ENCODE measurements around the gene RANGAP1. TPM values are rescaled to one million over a fixed set of nuclear protein-coding genes. Genes with fewer than 3 reads are reported as not detected.

RANGAP1 gene
- total and polyA plus RNA-seq, 7 donors = 18.7 to 64.8 (median 30.7) TPM

- no peak overlapping the region for H3K27ac ChIP-seq
- 91 to 93% methylated on average over 6 of the region's 6 CpGs for WGBS, 2 donors
- no peak overlapping the region for H3K4me3 ChIP-seq
- no peaks in the 10 kb centered on the region for H3K4me1 ChIP-seq
- peaks cover 24 to 66% (median 40%) of the 10 kb centered on the region in 4 donors for H3K36me3 ChIP-seq
- no peaks in the 10 kb centered on the region for H3K27me3 ChIP-seq
- no peaks in the 10 kb centered on the region for H3K9me3 ChIP-seq
- intact Hi-C loops (cut with DNase I) = no loop called here
- no peak for TF ChIP-seq EP300 (IDR thresholded peaks at IDR 0.05)
- TF ChIP-seq POLR2A (IDR thresholded peaks at IDR 0.05) = no peak
- TF ChIP-seq CTCF (IDR thresholded peaks at IDR 0.05) = no peak
- TF ChIP-seq POLR2AphosphoS5 (IDR thresholded peaks at IDR 0.05) = no peak
- DNase-seq = no peak
Observed at GRCh38 chr22:41229215-41229614, 56.8 kb downstream of the RANGAP1 start.

- Histone ChIP-seq H3K4me3 (no peak overlapping the region), H3K4me1 (no peaks in the 10 kb centered on the region), H3K27me3 (no peaks in the 10 kb centered on the region), H3K9me3 (no peaks in the 10 kb centered on the region), H3K36me3 (peaks cover 24 to 88% (median 53%) of the 10 kb centered on the region in 4 donors), H3K27ac (no peak overlapping the region)
- 91 to 92% methylated on average over 26 of the region's 26 CpGs for WGBS, 2 donors
- TF ChIP-seq POLR2A (IDR thresholded peaks at IDR 0.05) (no peak), POLR2AphosphoS5 (IDR thresholded peaks at IDR 0.05) (no peak), EP300 (IDR thresholded peaks at IDR 0.05) (no peak), CTCF (IDR thresholded peaks at IDR 0.05) (no peak)
- intact Hi-C loops (cut with DNase I) = no loop called here
- DNase-seq = no peak
Observed at GRCh38 chr22:41226723-41227655, 59.0 kb downstream of the RANGAP1 start.

GRCh38 chr22:41223535-41223934 is 62.5 kb downstream of the RANGAP1 start:
- Histone ChIP-seq H3K4me3 (no peak overlapping the region), H3K36me3 (peaks cover 26 to 96% (median 61%) of the 10 kb centered on the region in 4 donors), H3K4me1 (no peaks in the 10 kb centered on the region), H3K27ac (no peak overlapping the region), H3K9me3 (no peaks in the 10 kb centered on the region), H3K27me3 (no peaks in the 10 kb centered on the region)
- TF ChIP-seq CTCF (IDR thresholded peaks at IDR 0.05) (no peak), EP300 (IDR thresholded peaks at IDR 0.05) (no peak), POLR2A (IDR thresholded peaks at IDR 0.05) (no peak), POLR2AphosphoS5 (IDR thresholded peaks at IDR 0.05) (no peak)
- DNase-seq = no peak
- intact Hi-C loops (cut with DNase I) = no loop called here
- whole genome bisulfite sequencing, 2 donors = 93 to 94% methylated on average over 7 of the region's 7 CpGs

DNA sequence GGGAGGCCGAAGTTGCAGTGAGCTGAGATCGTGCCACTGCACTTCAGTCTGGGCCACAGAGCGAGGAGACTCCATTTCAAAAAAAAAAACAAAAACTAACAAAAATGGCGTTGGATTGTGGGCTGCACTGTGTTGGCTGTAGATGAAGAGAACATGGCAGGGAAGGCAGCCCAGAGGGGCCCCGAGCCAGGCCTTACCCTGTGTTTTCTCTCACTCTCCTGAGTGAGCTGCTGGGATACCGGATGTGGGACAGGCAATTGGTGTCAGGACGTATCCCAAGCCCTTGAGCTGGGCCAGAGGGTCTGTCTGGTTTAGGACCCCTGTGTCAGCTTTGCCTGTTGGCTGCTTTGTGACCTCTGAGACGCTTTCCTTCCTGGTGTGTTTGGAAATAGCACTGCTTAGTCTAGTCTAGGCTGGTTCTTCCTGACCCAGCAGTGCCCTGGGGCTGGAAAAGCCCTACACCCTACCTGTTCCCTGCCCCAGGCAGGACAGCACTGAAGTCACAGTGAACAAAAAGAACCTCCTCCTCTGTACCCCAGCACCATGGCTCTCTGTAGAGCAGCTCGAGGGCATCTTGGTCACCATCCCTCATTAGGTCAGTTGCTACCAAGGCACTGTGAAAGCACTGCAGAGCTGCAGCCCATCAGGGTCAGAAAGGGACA is 63.0 kb downstream of the RANGAP1 start:
- H3K9me3 ChIP-seq = no peaks in the 10 kb centered on the region
- H3K27ac ChIP-seq = no peak overlapping the region
- H3K27me3 ChIP-seq = no peaks in the 10 kb centered on the region
- H3K36me3 ChIP-seq = peaks cover 26 to 92% (median 57%) of the 10 kb centered on the region in 4 donors
- intact Hi-C loops (cut with DNase I) = no loop called here
- H3K4me3 ChIP-seq = no peak overlapping the region
- TF ChIP-seq POLR2AphosphoS5 (IDR thresholded peaks at IDR 0.05) = no peak
- TF ChIP-seq EP300 (IDR thresholded peaks at IDR 0.05) = no peak
- no peak for TF ChIP-seq CTCF (IDR thresholded peaks at IDR 0.05)
- TF ChIP-seq POLR2A (IDR thresholded peaks at IDR 0.05) = no peak
- whole genome bisulfite sequencing, 2 donors = 94 to 95% methylated on average over 9 of the region's 9 CpGs
- DNase-seq = no peak
- peaks cover 0 to 5% (median 4%) of the 10 kb centered on the region in 4 donors for H3K4me1 ChIP-seq

Measured in sigmoid colon (tissue), 7 donors.